Chondrocyte (in vitro differentiated cells): ENCODE measurements around the gene GMCL1. TPM values are rescaled to one million over a fixed set of nuclear protein-coding genes. Genes with fewer than 3 reads are reported as not detected.
A peak's percentile ranks its signal among the peaks of the same experiment; 100 is the strongest.

Source experiments
- DNase-seq: peaks from one replicate; pipeline ENCODE4 v3.0.0; 2021; ENCODE audit warnings: mixed read lengths, low spot score
- H3K27ac Mint-ChIP-seq: one replicate; pipeline ENCODE4 v1.8.0; 2021; ENCODE audit warnings: mild to moderate bottlenecking, moderate library complexity, mixed read lengths; ENCODE audit not compliant: unreplicated experiment
- H3K27me3 Mint-ChIP-seq: 2 replicates; pipeline ENCODE4 v1.8.0; 2021; ENCODE audit warnings: low read depth, mixed read lengths
- H3K36me3 Mint-ChIP-seq: 2 replicates; pipeline ENCODE4 v1.8.0; 2021; ENCODE audit warnings: low read depth, mixed read lengths
- H3K4me1 Mint-ChIP-seq: 2 replicates; pipeline ENCODE4 v1.8.0; 2021; ENCODE audit warnings: low read depth, mild to moderate bottlenecking, mixed read lengths
- H3K4me3 Mint-ChIP-seq: one replicate; pipeline ENCODE4 v1.8.0; 2021; ENCODE audit warnings: mild to moderate bottlenecking, moderate library complexity, mixed read lengths; ENCODE audit not compliant: unreplicated experiment
- H3K9me3 Mint-ChIP-seq: 2 replicates; pipeline ENCODE4 v1.8.0; 2021; ENCODE audit warnings: low read depth, mixed read lengths
- CTCF ChIP-seq: fragments of 200-600 bp; sonication (generic); IDR thresholded peaks from 2 replicates; pipeline ENCODE4 v1.5.0; 2021; ENCODE audit warnings: antibody characterized with exemption, mild to moderate bottlenecking, moderate library complexity
- total RNA-seq: library from RNA; stranded (reverse); gene quantifications from 3 replicates; pipeline ENCODE4 v1.2.1, GENCODE V29; 2021

Gene GMCL1
- total RNA-seq, 1 donor from 2014 or later: 13.6 TPM

DNA sequence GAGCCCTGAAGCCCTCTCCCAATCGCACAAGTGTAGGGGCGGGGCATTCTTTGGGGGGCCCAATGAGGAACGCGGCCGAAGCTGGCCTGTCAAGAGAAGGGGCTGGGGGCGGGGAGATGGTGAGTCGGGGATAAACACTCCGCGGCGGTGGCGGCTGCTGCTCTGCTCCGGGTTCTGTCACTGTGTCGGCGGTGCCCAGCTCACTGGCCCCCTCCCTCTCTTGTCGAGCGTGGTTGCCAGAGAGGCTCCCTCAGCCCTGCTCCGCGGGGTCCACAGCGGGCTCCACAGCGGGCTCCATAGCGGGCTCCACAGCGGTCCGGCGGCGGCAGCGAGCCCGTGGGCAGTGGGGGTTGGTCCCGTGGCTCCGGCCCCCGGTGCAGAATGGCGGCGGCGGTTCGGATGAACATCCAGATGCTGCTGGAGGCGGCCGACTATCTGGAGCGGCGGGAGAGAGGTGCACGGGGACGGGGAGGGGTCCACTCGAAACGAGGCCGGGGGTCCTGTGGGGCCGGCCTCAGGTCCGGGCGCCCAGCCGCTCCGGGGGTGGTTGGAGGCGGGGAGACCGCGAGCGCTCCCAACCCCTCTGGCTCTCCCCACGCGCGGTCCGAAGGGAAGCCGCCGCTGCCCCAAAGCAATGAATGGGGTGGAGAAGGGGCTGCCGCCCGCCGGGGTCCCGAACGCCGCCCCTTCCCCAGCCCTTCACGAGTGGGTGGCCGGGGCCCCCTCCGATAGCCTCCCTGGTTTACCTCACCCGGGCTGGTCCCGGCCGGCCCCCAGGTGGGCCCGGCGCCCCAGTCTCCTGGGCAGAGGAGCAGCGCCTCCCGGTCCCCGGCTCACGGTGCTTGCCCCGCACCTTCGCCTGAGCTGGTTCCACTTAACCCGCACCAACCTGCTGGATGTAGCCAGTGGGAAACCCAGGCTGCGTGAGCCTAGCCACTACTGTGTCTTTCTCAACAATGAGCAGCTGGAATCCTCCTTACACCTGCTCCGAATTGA, 85.8 kb downstream of the GMCL1 start, which contains the start of gene MXD1:
TSS of gene MXD1 (plus strand) at position 160 of the 996 bp plus-strand sequence. CDS start at position 382, 222 bp downstream.
- Mint-ChIP-seq H3K9me3 (no peaks in the 10 kb centered on the region), H3K4me1 (peaks cover 37% of the 10 kb centered on the region), H3K27me3 (no peaks in the 10 kb centered on the region), H3K4me3 (peak within 1 kb of the TSS; percentile 78), H3K27ac (peak within 1 kb of the TSS; percentile 93), H3K36me3 (peaks cover 3% of the 10 kb centered on the region)
- peak; percentile 18 for TF ChIP-seq CTCF
- peak; percentile 91 for DNase-seq

DNA sequence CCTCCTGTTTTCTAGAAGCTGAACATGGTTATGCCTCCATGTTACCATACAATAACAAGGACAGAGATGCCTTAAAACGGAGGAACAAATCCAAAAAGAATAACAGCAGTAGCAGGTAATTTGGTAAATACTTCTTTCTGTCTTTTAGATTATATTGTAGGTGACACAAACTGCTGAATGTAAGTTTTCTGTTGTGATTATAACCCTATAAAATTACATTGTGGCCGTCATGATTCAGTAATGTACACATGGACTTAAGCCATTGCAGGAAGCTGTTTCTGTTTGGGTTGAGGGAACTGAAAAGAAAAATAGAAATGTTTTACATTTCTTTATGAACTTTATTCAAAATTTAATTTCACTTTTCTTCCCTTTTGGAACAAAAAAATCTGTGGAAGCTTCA, 86.6 kb downstream of the GMCL1 start:
- Mint-ChIP-seq H3K27me3 (no peaks in the 10 kb centered on the region), H3K4me1 (peaks cover 35% of the 10 kb centered on the region), H3K9me3 (no peaks in the 10 kb centered on the region), H3K27ac (peak overlapping the region; percentile 1), H3K4me3 (peak overlapping the region; percentile 70), H3K36me3 (peaks cover 4% of the 10 kb centered on the region)
- no peak for DNase-seq
- no peak for TF ChIP-seq CTCF

DNA sequence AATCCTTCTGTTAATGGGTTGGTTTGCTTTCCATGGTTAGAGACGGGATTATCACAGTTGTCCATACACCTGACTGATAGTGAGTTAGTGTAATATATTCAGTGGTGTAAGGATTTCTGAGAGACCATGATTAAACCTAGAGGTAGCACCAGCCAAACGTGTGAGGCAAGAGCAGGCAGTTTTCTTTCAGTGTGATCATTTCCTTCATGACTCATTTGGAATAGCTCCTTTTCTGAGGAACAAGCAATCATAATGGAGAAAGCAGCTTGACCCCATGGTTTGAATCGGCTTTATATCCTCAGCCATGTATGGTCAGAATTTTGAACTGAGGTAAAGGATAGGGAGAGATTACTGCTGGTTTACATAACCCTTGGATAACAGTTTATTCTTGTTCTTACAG, 88.4 kb downstream of the GMCL1 start:
- H3K27me3 Mint-ChIP-seq: no peaks in the 10 kb centered on the region
- no peak overlapping the region for H3K4me3 Mint-ChIP-seq
- TF ChIP-seq CTCF: no peak
- no peak for DNase-seq
- H3K27ac Mint-ChIP-seq: peak overlapping the region; percentile 92
- H3K9me3 Mint-ChIP-seq: no peaks in the 10 kb centered on the region
- peaks cover 30% of the 10 kb centered on the region for H3K4me1 Mint-ChIP-seq
- peaks cover 12% of the 10 kb centered on the region for H3K36me3 Mint-ChIP-seq

- TF ChIP-seq CTCF: no peak
- Mint-ChIP-seq H3K36me3 (peaks cover 13% of the 10 kb centered on the region), H3K4me3 (no peak overlapping the region), H3K4me1 (peaks cover 28% of the 10 kb centered on the region), H3K9me3 (no peaks in the 10 kb centered on the region), H3K27ac (peak overlapping the region; percentile 92), H3K27me3 (no peaks in the 10 kb centered on the region)
- DNase-seq: no peak
Measured at GRCh38 chr2:69918401-69918800, 88.9 kb downstream of the GMCL1 start.

DNA sequence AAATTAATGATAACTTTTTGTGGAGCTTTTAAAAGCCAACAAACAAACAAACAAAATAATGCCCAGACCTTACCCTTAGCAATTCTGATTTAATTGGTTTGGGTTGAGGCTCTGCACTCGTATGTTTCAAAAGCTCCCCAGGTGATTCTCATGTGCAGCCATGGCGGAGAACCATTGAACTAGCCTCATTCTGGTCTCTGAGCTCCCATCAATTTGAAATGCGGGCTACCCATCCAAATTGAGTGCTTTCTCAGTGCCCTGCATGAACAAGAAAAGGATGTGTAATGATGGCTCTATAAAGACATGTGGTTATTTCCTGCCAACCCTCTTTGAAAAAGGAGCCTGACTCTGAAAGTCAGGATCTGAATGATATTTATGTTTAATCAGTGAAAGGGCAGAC, 93.7 kb downstream of the GMCL1 start:
- no peak for DNase-seq
- TF ChIP-seq CTCF: no peak
- Mint-ChIP-seq H3K9me3 (no peaks in the 10 kb centered on the region), H3K4me3 (no peak overlapping the region), H3K4me1 (peaks cover 3% of the 10 kb centered on the region), H3K36me3 (peaks cover 21% of the 10 kb centered on the region), H3K27ac (no peak overlapping the region), H3K27me3 (no peaks in the 10 kb centered on the region)
